Activated CD8-positive, alpha-beta T cell treated with anti-CD3 and anti-CD28 coated beads for 36 hours (primary cell): ENCODE data around the gene ADSS1. TPM values are rescaled to one million over a fixed set of nuclear protein-coding genes. Genes with fewer than 3 reads are reported as not detected.

ENCODE experiments used
- ATAC-seq: fragments of 200-7000 bp; cut with Tn5 transposase; one replicate; pipeline ENCODE4 v1.10.0; 2021; ENCODE audit warnings: mild to moderate bottlenecking, moderate library complexity
- CTCF ChIA-PET: fragments of 350-600 bp; sonication (Branson Sonifier 250); formaldehyde crosslinking; loops from one replicate; lab custom pipeline; 2021; ENCODE audit warnings: antibody characterized with exemption; lab: Charles Lee
- POLR2A ChIA-PET: fragments of 350-600 bp; sonication (Branson Sonifier 250); formaldehyde crosslinking; loops from one replicate; lab custom pipeline; 2021; ENCODE audit warnings: antibody characterized with exemption; lab: Charles Lee
- DNase-seq: peaks from one replicate; pipeline ENCODE4 v3.0.0-alpha.2; 2020
- H3K27ac Mint-ChIP-seq: one replicate; pipeline ENCODE4 v1.8.0; 2021; ENCODE audit warnings: mild to moderate bottlenecking, mixed read lengths
- H3K27me3 Mint-ChIP-seq: one replicate; pipeline ENCODE4 v1.8.0; 2021; ENCODE audit warnings: mixed read lengths
- H3K36me3 Mint-ChIP-seq: one replicate; pipeline ENCODE4 v1.8.0; 2021; ENCODE audit warnings: low read depth, mixed read lengths
- H3K4me1 Mint-ChIP-seq: one replicate; pipeline ENCODE4 v1.8.0; 2021; ENCODE audit warnings: low read depth, mixed read lengths
- H3K4me3 Mint-ChIP-seq: one replicate; pipeline ENCODE4 v1.8.0; 2021; ENCODE audit warnings: mild to moderate bottlenecking, moderate library complexity, mixed read lengths
- H3K9me3 Mint-ChIP-seq: one replicate; pipeline ENCODE4 v1.8.0; 2021; ENCODE audit warnings: mixed read lengths
- intact Hi-C: fragments of 100-400 bp; cut with micrococcal nuclease; formaldehyde crosslinking; loops from one replicate; pipeline ENCODE4 v1.10.0; 2022
- total RNA-seq, 2 experiments: library from RNA; stranded (reverse); gene quantifications; one replicate each; pipeline ENCODE4 v1.2.3, GENCODE V29; 2021
- TF ChIP-seq, protein P1 (sequence below): fragments of 200-600 bp; IDR thresholded peaks from one replicate; pipeline ENCODE4 v1.8.0; 2022; ENCODE audit warnings: antibody characterized with exemption, mild to moderate bottlenecking

The ADSS1 gene
- total RNA-seq, 2 experiments from 2014 or later, result 2.7 to 3.0 TPM

DNA sequence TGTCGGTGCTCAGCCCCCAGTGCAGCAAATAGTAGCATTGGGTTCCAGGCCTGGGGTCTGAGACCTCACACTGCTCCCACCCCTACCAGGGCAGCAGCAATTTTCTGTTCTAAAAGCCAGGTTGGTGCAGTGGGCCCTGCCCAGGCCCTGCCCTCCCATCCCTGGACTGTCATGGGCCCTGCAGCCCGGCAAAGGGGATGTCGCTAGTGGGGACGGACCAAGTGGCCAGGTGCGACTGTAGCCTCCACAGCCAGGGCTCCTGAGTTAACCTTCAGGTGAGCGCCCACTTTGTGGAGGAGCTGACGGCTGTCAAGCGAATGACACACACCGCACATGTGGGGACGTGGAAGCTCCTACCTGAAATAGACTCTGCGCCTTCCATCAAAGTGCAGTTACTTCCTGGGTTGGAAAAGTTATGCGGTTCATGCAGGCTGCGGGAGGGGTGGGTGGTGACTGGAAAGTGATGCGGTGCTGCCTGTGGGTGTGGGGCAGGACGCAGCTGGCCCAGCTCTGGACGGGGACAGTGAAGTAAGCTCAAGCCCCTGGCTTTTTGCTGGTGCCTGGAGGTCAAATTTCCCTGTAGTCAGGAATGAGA lies 33.1 kb upstream of the ADSS1 start:
- no peaks in the 10 kb centered on the region for H3K27me3 Mint-ChIP-seq
- H3K36me3 Mint-ChIP-seq, result peaks cover 2% of the 10 kb centered on the region
- no peaks in the 10 kb centered on the region for H3K9me3 Mint-ChIP-seq
- peak overlapping the region; percentile 79 for H3K4me3 Mint-ChIP-seq
- DNase-seq (peak; percentile 20), ATAC-seq (no peak)
- TF ChIP-seq, protein P1, sequence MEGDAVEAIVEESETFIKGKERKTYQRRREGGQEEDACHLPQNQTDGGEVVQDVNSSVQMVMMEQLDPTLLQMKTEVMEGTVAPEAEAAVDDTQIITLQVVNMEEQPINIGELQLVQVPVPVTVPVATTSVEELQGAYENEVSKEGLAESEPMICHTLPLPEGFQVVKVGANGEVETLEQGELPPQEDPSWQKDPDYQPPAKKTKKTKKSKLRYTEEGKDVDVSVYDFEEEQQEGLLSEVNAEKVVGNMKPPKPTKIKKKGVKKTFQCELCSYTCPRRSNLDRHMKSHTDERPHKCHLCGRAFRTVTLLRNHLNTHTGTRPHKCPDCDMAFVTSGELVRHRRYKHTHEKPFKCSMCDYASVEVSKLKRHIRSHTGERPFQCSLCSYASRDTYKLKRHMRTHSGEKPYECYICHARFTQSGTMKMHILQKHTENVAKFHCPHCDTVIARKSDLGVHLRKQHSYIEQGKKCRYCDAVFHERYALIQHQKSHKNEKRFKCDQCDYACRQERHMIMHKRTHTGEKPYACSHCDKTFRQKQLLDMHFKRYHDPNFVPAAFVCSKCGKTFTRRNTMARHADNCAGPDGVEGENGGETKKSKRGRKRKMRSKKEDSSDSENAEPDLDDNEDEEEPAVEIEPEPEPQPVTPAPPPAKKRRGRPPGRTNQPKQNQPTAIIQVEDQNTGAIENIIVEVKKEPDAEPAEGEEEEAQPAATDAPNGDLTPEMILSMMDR, result no peak
- intact Hi-C loops, result no loop called here
- ChIA-PET POLR2A (interaction anchor here (0.9 kb wide), 1 partner anchor 15 kb away, joined by 3 read pairs; no protein-coding TSS in a partner anchor), CTCF (interaction anchor here (0.8 to 1.3 kb wide), 2 partner anchors 10 to 15 kb away, joined by 3 read pairs; no protein-coding TSS in a partner anchor)
- H3K4me1 Mint-ChIP-seq, result peaks cover 54% of the 10 kb centered on the region
- H3K27ac Mint-ChIP-seq, result peak overlapping the region; percentile 48

DNA sequence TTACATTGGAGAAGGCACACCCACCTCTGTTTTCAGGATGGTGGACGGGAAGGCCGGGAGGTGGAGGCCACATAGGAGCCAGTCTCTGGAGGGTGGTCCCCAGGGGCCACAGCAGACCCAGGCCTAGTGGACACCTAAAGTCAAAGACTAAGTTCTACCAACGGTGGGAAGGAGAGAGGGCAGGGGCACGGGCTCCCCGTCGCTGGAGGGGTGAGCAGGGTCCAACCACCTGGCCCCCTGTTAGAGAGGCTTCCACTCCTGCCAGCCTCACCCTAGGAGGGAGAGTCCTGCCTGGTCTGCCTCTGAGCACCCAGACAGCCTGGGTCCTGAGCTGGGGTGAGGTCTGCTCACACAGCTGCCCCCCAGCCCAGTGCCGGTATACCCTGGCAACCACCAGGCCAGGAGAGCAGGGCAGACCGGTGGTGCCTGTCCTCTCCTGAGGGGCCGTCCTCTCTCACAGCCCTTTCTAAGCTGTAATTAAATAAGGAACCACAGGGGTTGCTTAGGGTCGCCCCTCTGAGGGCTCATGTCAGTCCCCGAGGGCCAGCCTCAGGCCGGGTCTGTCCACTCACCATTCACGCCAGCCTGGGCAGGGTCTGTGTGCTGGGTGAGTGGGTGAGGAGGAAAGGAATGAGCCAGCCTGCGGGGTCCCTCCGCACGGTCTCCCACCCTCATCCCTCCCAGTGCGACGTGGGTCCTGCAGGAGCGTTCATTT lies 32.3 kb upstream of the ADSS1 start:
- Mint-ChIP-seq H3K36me3 (peaks cover 2% of the 10 kb centered on the region), H3K4me3 (peak overlapping the region; percentile 79), H3K27ac (no peak overlapping the region), H3K9me3 (no peaks in the 10 kb centered on the region), H3K27me3 (no peaks in the 10 kb centered on the region), H3K4me1 (peaks cover 53% of the 10 kb centered on the region)
- CTCF ChIA-PET, result interaction anchor here (0.8 kb wide), 1 partner anchor 14 kb away, joined by 3 read pairs; no protein-coding TSS in a partner anchor
- no peak for ATAC-seq
- TF ChIP-seq, protein P1, result no peak
- DNase-seq, result no peak
- intact Hi-C loops, result no loop called here
- POLR2A ChIA-PET, result interaction anchor here (0.9 kb wide), 1 partner anchor 15 kb away, joined by 3 read pairs; no protein-coding TSS in a partner anchor

DNA sequence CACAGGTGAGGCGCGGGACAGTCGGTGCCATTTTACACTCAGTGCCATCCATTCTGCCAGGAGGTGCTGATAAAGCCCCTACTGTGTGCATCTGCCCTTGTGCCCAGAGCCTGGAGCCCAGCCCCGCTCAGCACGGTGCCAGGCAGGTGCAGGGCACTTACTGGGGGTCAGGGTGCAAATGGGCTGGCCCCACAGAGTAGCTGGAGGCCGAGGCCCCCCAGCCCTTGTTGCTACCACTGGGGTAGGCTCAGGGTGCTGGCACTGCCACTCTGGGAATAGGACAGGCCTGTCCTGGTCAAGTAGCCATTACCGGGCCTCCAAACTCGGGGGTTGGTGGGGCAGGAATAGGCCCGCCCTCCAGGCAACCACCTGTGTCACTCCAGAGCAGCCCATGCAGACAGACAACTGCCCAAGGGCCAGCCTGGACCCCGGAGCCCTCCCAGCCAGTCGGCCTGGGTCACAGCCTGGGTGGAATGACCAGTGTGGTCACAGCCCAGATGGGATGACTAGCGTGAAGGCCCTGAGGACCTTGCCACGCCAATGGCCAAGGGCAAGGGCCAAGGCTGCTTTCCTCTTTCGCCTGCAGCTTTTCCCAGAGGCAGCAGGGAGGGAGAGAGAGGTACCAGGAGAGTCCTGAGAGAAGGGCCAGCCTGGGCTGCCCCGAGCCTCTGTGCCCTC lies 31.6 kb upstream of the ADSS1 start:
- H3K4me1 Mint-ChIP-seq, result peaks cover 47% of the 10 kb centered on the region
- no peaks in the 10 kb centered on the region for H3K27me3 Mint-ChIP-seq
- peaks cover 2% of the 10 kb centered on the region for H3K36me3 Mint-ChIP-seq
- ChIA-PET CTCF (no interaction called here), POLR2A (no interaction called here)
- TF ChIP-seq, protein P1, result no peak
- intact Hi-C loops, result no loop called here
- H3K4me3 Mint-ChIP-seq, result no peak overlapping the region
- ATAC-seq (no peak), DNase-seq (no peak)
- H3K9me3 Mint-ChIP-seq, result no peaks in the 10 kb centered on the region
- peak overlapping the region; percentile 34 for H3K27ac Mint-ChIP-seq

DNA sequence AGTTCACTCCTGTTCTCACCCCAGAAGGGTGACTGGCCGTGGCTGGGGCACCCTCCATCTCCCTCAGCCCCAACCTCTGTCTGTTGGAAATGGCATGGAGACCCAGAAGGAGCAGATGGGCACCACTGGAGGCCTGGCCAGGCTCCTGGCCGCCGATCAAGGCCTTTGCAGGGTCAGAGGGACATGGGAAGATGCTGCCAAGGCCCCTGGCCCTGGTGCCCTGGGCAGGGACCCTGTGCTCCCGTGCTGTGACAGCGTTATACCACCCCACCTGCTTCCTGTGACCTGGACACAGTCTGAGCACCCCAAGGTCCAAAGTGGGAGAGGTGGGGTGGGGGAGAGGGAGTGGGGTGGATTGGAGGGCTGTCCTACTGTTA lies 31.1 kb upstream of the ADSS1 start:
- no peak for ATAC-seq
- peaks cover 42% of the 10 kb centered on the region for H3K4me1 Mint-ChIP-seq

More for the DNA sequence above, 31.1 kb upstream of the ADSS1 start:
- Mint-ChIP-seq H3K27ac (peak overlapping the region; percentile 63), H3K4me3 (no peak overlapping the region), H3K36me3 (peaks cover 2% of the 10 kb centered on the region), H3K9me3 (no peaks in the 10 kb centered on the region), H3K27me3 (no peaks in the 10 kb centered on the region)
- TF ChIP-seq, protein P1, result no peak
- ChIA-PET POLR2A (no interaction called here), CTCF (no interaction called here)
- no peak for DNase-seq
- intact Hi-C loops, result no loop called here
